Activated CD4-positive, alpha-beta T cell treated with anti-CD3 and anti-CD28 coated beads for 48 hours (primary cell): ENCODE measurements around the gene NPEPL1.

Source experiments
- DNase-seq: peaks from one replicate; pipeline ENCODE4 v3.0.0-alpha.2; 2020

NPEPL1 gene

GRCh38 chr20:58657986-58658385, 34.6 kb upstream of the NPEPL1 start:
- DNase-seq: no peak

GRCh38 chr20:58658760-58659159, 33.8 kb upstream of the NPEPL1 start:
- DNase-seq: no peak

GRCh38 chr20:58659841-58660240, 32.8 kb upstream of the NPEPL1 start:
- DNase-seq: no peak

GRCh38 chr20:58660855-58661597, 31.6 kb upstream of the NPEPL1 start:
- DNase-seq: peak; percentile 33

DNA sequence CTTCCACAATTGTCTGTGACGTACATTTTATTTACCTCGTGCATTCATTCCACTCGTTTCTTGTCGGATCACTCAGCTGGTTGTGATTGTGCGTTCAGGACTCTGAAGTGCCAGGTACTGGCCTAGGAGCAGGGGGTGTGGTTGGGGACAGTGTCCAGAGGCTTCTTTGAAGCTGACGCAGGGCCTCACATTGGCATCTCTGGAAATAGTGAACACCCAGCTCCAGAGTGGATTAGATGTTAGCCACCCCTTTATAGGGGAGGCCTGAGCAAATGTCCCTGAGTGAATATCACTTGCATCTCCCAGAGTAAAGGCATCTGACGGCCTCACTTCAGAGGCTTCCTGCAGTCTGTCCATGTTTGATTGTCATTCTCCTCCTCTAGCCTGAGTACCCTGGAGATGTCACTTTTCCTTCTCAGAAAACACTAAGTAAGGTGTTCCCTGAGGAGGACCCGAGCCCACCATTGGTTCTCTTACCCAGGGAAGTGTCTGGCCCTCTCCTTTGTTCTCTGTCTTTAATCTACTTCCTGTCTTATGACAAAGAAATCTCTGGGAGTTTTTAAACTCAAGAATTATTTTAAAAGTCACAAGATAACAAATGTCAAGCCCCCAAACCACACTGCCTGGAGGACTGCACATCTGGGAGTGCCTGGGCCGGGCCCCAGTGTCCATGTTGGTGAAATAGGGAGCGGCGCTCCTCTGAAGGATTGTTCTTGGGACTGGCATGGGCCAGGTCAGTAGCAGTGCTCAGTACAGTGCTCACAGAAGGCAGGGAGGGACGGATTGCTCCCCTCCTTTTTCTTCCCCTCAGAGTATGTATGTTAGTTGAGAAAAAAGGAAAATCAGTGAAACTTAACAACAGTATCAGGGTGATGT, 30.8 kb upstream of the NPEPL1 start:
- DNase-seq: no peak

DNA sequence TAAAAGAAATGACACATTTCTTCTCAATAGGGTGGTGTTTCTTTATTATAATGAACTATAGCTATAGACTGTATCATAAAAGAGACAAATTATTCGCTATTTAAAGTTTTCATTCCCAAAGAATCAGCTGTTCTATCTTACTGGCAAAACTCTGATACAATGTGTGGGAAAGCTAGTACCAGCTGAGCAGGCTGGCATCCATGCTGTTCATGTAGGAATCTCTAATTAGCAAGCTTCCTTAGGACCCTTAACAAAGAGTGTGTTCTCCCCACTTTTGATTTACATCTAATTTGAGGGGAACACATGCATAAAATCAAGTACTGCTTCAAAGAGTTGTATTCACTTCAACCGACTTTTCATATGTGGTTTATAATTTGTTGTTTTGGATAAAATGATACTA, 28.3 kb upstream of the NPEPL1 start:
- no peak for DNase-seq

DNA sequence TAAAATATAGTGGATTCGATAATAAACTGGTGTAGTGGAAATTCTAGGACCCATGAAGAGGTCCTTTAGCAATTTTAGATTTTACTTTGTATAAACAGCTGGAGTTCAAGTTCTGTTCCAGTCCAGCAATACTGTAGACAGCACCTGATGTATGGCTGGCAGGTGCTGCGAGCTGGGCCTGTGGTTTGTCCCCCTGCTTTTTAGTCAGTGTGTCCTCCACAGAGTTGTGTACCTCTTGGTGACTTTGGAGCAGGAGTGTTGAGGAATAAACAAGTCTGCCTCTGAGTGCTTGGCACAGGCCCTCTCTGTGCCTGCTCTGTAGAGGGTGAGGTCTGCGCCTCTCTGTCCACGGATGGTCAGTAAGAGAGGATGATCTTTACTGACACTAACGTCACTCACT, 27.7 kb upstream of the NPEPL1 start:
- DNase-seq: no peak

GRCh38 chr20:58665606-58666005, 27.0 kb upstream of the NPEPL1 start:
- DNase-seq: no peak

GRCh38 chr20:58666702-58667101, 25.9 kb upstream of the NPEPL1 start:
- no peak for DNase-seq

DNA sequence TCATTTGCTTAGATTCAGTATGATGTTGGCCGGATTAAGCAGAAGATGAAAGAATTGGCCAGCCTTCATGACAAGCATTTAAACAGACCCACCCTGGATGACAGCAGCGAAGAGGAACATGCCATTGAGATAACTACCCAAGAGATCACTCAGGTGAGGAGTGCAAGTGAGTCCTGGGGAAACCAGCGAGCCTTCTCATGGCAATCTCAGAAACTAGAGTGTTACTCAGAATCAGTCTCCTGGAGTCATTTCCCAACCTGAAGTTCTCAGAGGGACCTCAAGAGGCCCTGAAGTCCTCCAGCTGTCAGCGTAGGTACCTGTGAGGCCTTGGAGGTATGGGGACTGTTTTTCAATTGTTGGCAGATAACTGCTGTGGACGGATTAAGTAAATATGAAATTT, 24.6 kb upstream of the NPEPL1 start:
- DNase-seq: no peak

DNA sequence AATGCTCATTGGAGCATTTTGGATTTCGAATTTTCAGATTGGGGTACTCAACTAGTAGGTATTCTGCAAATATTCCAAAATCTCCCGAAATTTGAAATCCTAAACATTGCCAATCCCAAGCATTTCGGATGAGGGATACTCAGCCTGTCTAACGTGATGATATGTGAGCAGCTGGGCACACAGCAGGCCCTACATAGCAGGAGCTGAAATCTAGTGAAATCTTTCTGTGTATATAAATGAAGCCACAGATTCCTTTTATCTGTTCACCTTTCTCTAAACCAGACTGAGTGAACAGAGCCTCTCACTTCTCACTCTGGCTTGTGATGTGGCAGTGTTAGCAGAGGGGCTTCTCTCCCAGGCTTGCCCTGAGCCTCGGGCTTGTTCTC, 23.7 kb upstream of the NPEPL1 start:
- DNase-seq: no peak

GRCh38 chr20:58669287-58670006, 23.2 kb upstream of the NPEPL1 start:
- no peak for DNase-seq

- no peak for DNase-seq
These were observed 22.5 kb upstream of the NPEPL1 start for GRCh38 chr20:58670102-58670501.

GRCh38 chr20:58670659-58671058, 21.9 kb upstream of the NPEPL1 start:
- no peak for DNase-seq

DNA sequence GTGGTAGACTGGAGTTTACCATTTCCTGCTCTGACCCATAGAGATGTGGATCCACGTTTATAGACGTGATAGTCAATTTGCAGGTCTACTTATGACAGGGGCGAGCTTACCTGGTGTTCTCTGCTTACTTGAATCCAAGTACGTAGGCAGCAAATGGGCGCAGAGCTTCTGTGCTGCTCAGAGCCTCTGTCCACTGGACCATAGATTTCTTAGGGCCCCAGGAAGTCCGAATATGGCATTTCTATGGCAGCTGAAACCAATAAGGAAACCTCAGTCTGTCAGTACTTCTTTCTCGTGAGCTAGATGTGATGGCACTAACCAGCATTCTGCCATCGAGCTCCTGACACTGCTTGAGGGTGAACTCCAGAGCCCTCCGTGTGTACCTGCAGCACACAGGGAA, 19.5 kb upstream of the NPEPL1 start:
- no peak for DNase-seq

DNA sequence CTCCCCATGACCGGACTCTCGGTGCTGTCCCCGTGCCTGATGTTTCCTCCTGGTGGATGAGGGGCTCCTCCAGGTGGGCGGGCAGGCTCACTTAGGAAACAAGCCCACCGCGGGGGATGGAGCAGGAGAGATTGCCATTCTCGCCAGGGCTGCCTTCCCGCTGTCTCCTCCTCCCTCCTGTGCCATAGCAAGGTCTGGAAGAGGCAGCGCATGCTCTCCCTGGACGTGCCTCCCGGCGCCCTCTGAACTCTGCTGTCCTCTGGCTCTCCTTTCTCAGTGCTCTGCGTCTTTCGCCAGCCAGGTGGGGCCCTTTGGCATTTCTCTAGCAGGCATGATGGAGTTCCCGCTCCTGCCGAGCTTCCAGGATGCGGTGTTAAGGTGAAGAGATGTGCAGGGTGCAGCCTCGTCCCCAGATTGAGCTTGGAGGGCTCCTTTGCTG, 17.4 kb upstream of the NPEPL1 start:
- no peak for DNase-seq

- no peak for DNase-seq
These were observed 17.0 kb upstream of the NPEPL1 start for GRCh38 chr20:58675641-58676040.

DNA sequence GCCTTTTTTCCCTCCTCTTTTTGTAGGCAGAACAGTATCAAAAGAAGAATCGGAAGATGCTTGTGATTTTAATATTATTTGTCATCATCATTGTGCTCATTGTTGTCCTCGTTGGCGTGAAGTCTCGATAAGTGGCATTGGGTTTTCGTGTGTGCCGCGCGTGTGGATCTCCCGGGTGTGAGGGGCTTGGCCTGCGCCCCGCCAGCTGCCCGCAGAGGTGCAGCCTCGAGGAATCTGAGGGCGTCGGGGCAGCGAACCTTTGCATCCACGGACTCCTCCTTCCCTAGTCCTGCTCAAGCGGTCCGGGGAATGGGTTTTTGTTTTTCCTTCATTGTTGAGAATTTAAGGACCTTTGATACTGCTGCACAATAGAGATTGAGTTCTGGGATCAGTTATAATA, 16.4 kb upstream of the NPEPL1 start:
- DNase-seq: no peak

GRCh38 chr20:58677079-58677604, 15.5 kb upstream of the NPEPL1 start:
- DNase-seq: no peak

DNA sequence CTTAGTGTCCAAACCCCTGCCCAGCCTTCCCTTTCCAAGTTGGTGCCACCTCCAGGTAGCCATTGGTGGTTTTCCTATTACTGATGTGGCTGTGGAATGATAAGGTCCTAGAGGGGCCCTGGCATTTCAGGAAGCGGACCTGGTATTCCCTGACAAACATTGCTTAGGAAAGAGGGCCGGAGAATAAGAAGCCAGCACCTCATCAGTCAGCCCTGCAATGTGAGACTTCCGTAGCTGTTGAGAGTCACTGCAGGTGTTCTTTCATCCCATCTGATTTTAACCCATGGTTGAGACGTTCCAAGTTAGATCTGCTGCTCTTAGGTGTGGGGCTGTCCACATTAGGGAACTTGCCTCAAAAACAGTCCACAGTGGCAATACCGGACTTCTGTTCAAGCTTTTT, 14.8 kb upstream of the NPEPL1 start:
- no peak for DNase-seq

GRCh38 chr20:58678806-58679205, 13.8 kb upstream of the NPEPL1 start:
- DNase-seq: no peak

GRCh38 chr20:58682656-58683531, 9.7 kb upstream of the NPEPL1 start:
- DNase-seq: no peak
